H9 (cell line): ENCODE data around the gene ZNF724. TPM values are rescaled to one million over a fixed set of nuclear protein-coding genes. Genes with fewer than 3 reads are reported as not detected.
A peak's percentile ranks its signal among the peaks of the same experiment; 100 is the strongest.
"Not testable (repeated sequence)": the region's sequence is repeated elsewhere in the genome, so short reads cannot be mapped to it uniquely, and the experiment has no call there.

ENCODE experiments used
- DNase-seq: peaks from one replicate; pipeline ENCODE4 v3.0.0-alpha.2; 2017
- H2AFZ ChIP-seq: one replicate; pipeline ENCODE4 v1.6.1; 2013; ENCODE audit warnings: mild to moderate bottlenecking, low read length, control low read depth, moderate library complexity
- H2AK5ac ChIP-seq: 2 replicates; pipeline ENCODE4 v1.6.1; 2013; ENCODE audit warnings: low read length, control low read depth, mixed read lengths; ENCODE audit not compliant: insufficient read length
- H2BK120ac ChIP-seq: one replicate; pipeline ENCODE4 v1.6.1; 2013; ENCODE audit warnings: low read depth, mild to moderate bottlenecking, low read length, control low read depth, inconsistent platforms; ENCODE audit not compliant: poor library complexity, severe bottlenecking
- H2BK12ac ChIP-seq: 2 replicates; pipeline ENCODE4 v1.6.1; 2013; ENCODE audit warnings: low read length, control low read depth, mixed read lengths, low read depth; ENCODE audit not compliant: insufficient read length
- H2BK15ac ChIP-seq: 2 replicates; pipeline ENCODE4 v1.6.1; 2013; ENCODE audit warnings: low read depth, low read length, control low read depth
- H2BK20ac ChIP-seq: one replicate; pipeline ENCODE4 v1.6.1; 2013; ENCODE audit warnings: low read depth, mild to moderate bottlenecking, low read length, control low read depth, inconsistent platforms; ENCODE audit not compliant: poor library complexity, severe bottlenecking
- H2BK5ac ChIP-seq: 2 replicates; pipeline ENCODE4 v1.6.1; 2013; ENCODE audit warnings: low read length, control low read depth, mixed read lengths; ENCODE audit not compliant: insufficient read length
- H3K14ac ChIP-seq: 2 replicates; pipeline ENCODE4 v1.6.1; 2013; ENCODE audit warnings: low read length, control low read depth; ENCODE audit not compliant: insufficient read depth
- H3K18ac ChIP-seq: 2 replicates; pipeline ENCODE4 v1.6.1; 2013; ENCODE audit warnings: low read depth, mild to moderate bottlenecking, mixed read lengths, low read length, control low read depth; ENCODE audit not compliant: insufficient read length
- H3K23ac ChIP-seq: 2 replicates; pipeline ENCODE4 v1.6.1; 2013; ENCODE audit warnings: low read length, control low read depth, mixed read lengths, low read depth; ENCODE audit not compliant: insufficient read length
- H3K23me2 ChIP-seq: 2 replicates; pipeline ENCODE4 v1.6.1; 2013; ENCODE audit warnings: low read depth, mild to moderate bottlenecking, mixed read lengths, low read length, control low read depth; ENCODE audit not compliant: insufficient read length, poor library complexity, severe bottlenecking
- H3K27ac ChIP-seq: 2 replicates; pipeline ENCODE4 v1.5.1; 2013; ENCODE audit warnings: low read length, control low read depth, mixed read lengths, low read depth; ENCODE audit not compliant: insufficient read length
- H3K27me3 ChIP-seq: 2 replicates; pipeline ENCODE4 v1.6.1; 2013; ENCODE audit warnings: low read length, control low read depth, inconsistent platforms; ENCODE audit not compliant: insufficient read depth
- H3K4ac ChIP-seq: 2 replicates; pipeline ENCODE4 v1.6.1; 2013; ENCODE audit warnings: low read depth, mild to moderate bottlenecking, control low read depth, inconsistent platforms, low read length, moderate library complexity
- H3K4me1 ChIP-seq: 2 replicates; pipeline ENCODE4 v1.6.1; 2013; ENCODE audit warnings: low read length, control low read depth, inconsistent platforms; ENCODE audit not compliant: insufficient read depth
- H3K4me2 ChIP-seq: 2 replicates; pipeline ENCODE4 v1.6.1; 2013; ENCODE audit warnings: low read length, control low read depth, mixed read lengths; ENCODE audit not compliant: insufficient read length, insufficient read depth
- H3K56ac ChIP-seq: 2 replicates; pipeline ENCODE4 v1.6.1; 2013; ENCODE audit warnings: low read depth, mild to moderate bottlenecking, mixed read lengths, low read length, control low read depth; ENCODE audit not compliant: insufficient read length
- H3K79me1 ChIP-seq: 2 replicates; pipeline ENCODE4 v1.6.1; 2013; ENCODE audit warnings: low read depth, mild to moderate bottlenecking, moderate library complexity, low read length, control low read depth, inconsistent platforms; ENCODE audit not compliant: insufficient read depth, poor library complexity, severe bottlenecking
- H3K79me2 ChIP-seq: 2 replicates; pipeline ENCODE4 v1.6.1; 2013; ENCODE audit warnings: low read length, control low read depth, inconsistent platforms; ENCODE audit not compliant: insufficient read depth
- H3K9ac ChIP-seq: 2 replicates; pipeline ENCODE4 v1.6.1; 2013; ENCODE audit warnings: low read length, control low read depth, mixed read lengths; ENCODE audit not compliant: insufficient read length; ENCODE audit errors: extremely low read depth
- H3K9me3 ChIP-seq: one replicate; pipeline ENCODE4 v1.6.1; 2013; ENCODE audit warnings: low read depth, low read length, inconsistent platforms; ENCODE audit not compliant: control insufficient read depth
- H3T11ph ChIP-seq: one replicate; pipeline ENCODE4 v1.6.1; 2013; ENCODE audit warnings: mild to moderate bottlenecking, low read length, control low read depth, inconsistent platforms
- H4K20me1 ChIP-seq: one replicate; pipeline ENCODE4 v1.6.1; 2013; ENCODE audit not compliant: control insufficient read depth, insufficient read length, insufficient read depth
- H4K5ac ChIP-seq: 2 replicates; pipeline ENCODE4 v1.6.1; 2013; ENCODE audit warnings: low read depth, mild to moderate bottlenecking, mixed read lengths, low read length, control low read depth; ENCODE audit not compliant: insufficient read length
- H4K8ac ChIP-seq: replicated peaks from 2 replicates; pipeline ENCODE4 v1.6.1; 2013; ENCODE audit warnings: low read length, control low read depth, mixed read lengths, low read depth; ENCODE audit not compliant: insufficient read length
- H4K91ac ChIP-seq: 2 replicates; pipeline ENCODE4 v1.6.1; 2013; ENCODE audit warnings: low read depth, mild to moderate bottlenecking, moderate library complexity, mixed read lengths, low read length, control low read depth; ENCODE audit not compliant: insufficient read length
- H3K27ac Mint-ChIP-seq, 3 experiments: 2 replicates in 2 of 3; 3 replicates in 1 of 3; pipeline ENCODE4 v1.8.0; 2020 to 2021; ENCODE audit warnings: mixed read lengths in 3 of 3, mild to moderate bottlenecking in 1 of 3, moderate library complexity in 1 of 3
- H3K27me3 Mint-ChIP-seq: 2 replicates; pipeline ENCODE4 v1.8.0; 2021; ENCODE audit warnings: low read depth, mild to moderate bottlenecking, moderate library complexity, mixed read lengths
- H3K36me3 Mint-ChIP-seq, 3 experiments: 2 replicates in 2 of 3; 3 replicates in 1 of 3; pipeline ENCODE4 v1.8.0; 2020 to 2021; ENCODE audit warnings: low read depth in 3 of 3, mixed read lengths in 3 of 3; ENCODE audit not compliant: insufficient read depth in 1 of 3
- H3K4me1 Mint-ChIP-seq, 2 experiments: 2 replicates each; pipeline ENCODE4 v1.8.0; 2020; ENCODE audit warnings: mixed read lengths in 2 of 2
- H3K4me3 Mint-ChIP-seq, 2 experiments: 2 replicates in 1 of 2; 3 replicates in 1 of 2; pipeline ENCODE4 v1.8.0; 2020 to 2021; ENCODE audit warnings: mild to moderate bottlenecking in 2 of 2, mixed read lengths in 2 of 2, moderate library complexity in 1 of 2
- H3K9me3 Mint-ChIP-seq, 2 experiments: 2 replicates in 1 of 2; 3 replicates in 1 of 2; pipeline ENCODE4 v1.8.0; 2020; ENCODE audit warnings: mild to moderate bottlenecking in 2 of 2, mixed read lengths in 2 of 2, moderate library complexity in 1 of 2
- WGBS: extraction: QIAGEN DNeasy Blood & Tissue Kit; methylation state at CpG from one replicate; pipeline ENCODE4 v1.1.7; 2013; ENCODE audit warnings: missing lambda C conversion rate, low lambda C conversion rate, mixed read lengths; ENCODE audit not compliant: insufficient read length; ENCODE audit errors: extremely low coverage; 5-methylcytosine and 5-hydroxymethylcytosine counted together
- total RNA-seq: library from RNA; stranded (reverse); gene quantifications from 2 replicates; pipeline ENCODE4 v1.2.1, GENCODE V29; 2021
- TF ChIP-seq, protein P1 (sequence below): fragments of 200-600 bp; sonication (generic); conservative IDR thresholded peaks from 3 replicates; pipeline ENCODE4 v1.8.0; 2021; ENCODE audit warnings: antibody characterized with exemption, mild to moderate bottlenecking

ZNF724 gene
- total RNA-seq, 1 experiment from 2014 or later = 56.7 TPM

DNA sequence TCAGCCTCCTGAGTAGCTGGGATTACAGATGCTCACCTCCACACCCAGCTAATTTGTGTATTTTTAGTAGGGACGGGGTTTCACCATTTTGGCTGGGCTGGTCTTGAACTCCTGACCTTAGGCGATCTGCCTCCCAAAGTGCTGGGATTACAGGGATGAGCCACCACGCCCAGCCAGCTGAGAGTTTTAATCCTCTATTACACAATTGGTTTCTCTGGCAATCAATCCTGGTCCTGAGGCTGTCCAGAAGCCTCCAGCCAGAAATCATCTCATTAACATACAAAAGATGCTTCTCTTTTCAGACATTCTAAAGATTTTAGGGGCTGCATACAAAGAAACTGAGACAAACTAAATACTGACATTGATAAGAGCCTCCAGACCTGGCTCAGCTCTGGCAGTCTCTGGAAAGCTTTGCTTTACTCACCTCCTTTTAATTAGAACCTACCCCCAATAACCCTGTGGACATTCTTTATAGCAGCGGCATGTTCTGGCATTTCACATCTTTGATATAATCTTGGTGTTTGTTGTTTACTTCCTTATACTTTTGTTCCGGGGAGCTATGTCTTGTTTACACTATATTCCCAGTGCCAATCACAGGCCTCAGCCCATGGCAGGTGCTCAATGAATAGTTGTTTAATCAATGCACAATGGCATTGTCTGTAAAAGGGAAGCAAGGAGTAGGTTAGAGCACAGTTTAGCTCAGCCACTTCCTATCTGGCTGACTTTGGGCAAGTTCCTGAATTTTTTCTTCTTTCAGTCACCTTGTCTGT lies 4.1 kb upstream of the ZNF724 start:
- H3K56ac ChIP-seq = no peak overlapping the region
- no peak overlapping the region for H4K5ac ChIP-seq
- no peaks in the 10 kb centered on the region for H3K4me1 ChIP-seq
- no peak overlapping the region for H3K4ac ChIP-seq
- H4K20me1 ChIP-seq = no peaks in the 10 kb centered on the region
- no peak overlapping the region for H2BK120ac ChIP-seq
- WGBS = no CpG with 5 or more reads among the region's 5 CpGs
- no peak overlapping the region for H2AFZ ChIP-seq
- H2BK20ac ChIP-seq = no peak overlapping the region
- H3K4me3 Mint-ChIP-seq = no peak overlapping the region
- H3K9me3 ChIP-seq = no peaks in the 10 kb centered on the region
- H3K27ac ChIP-seq = no peak overlapping the region
- TF ChIP-seq, protein P1, sequence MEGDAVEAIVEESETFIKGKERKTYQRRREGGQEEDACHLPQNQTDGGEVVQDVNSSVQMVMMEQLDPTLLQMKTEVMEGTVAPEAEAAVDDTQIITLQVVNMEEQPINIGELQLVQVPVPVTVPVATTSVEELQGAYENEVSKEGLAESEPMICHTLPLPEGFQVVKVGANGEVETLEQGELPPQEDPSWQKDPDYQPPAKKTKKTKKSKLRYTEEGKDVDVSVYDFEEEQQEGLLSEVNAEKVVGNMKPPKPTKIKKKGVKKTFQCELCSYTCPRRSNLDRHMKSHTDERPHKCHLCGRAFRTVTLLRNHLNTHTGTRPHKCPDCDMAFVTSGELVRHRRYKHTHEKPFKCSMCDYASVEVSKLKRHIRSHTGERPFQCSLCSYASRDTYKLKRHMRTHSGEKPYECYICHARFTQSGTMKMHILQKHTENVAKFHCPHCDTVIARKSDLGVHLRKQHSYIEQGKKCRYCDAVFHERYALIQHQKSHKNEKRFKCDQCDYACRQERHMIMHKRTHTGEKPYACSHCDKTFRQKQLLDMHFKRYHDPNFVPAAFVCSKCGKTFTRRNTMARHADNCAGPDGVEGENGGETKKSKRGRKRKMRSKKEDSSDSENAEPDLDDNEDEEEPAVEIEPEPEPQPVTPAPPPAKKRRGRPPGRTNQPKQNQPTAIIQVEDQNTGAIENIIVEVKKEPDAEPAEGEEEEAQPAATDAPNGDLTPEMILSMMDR = no peak
- no peak overlapping the region for H3T11ph ChIP-seq
- H2BK12ac ChIP-seq = no peak overlapping the region
- peaks cover 2% of the 10 kb centered on the region; the same call in 1 of the 2 replicates for H3K79me2 ChIP-seq
- H3K4me1 Mint-ChIP-seq = peaks cover 0 to 6% of the 10 kb centered on the region in 2 experiments; a peak in 3 of 4 replicates
- H4K91ac ChIP-seq = no peak overlapping the region
- no peaks in the 10 kb centered on the region; a peak in 1 of 5 replicates for H3K9me3 Mint-ChIP-seq
- H2BK15ac ChIP-seq = no peak overlapping the region
- H3K27me3 ChIP-seq = no peaks in the 10 kb centered on the region
- no peak overlapping the region for H3K23ac ChIP-seq
- peaks cover 7 to 18% (median 9%) of the 10 kb centered on the region in 3 experiments for H3K36me3 Mint-ChIP-seq
- peak overlapping the region in 1 of 3 experiments; percentile 44; a peak in 1 of 7 replicates for H3K27ac Mint-ChIP-seq
- no peak overlapping the region for H3K14ac ChIP-seq
- no peaks in the 10 kb centered on the region for H3K27me3 Mint-ChIP-seq
- H2AK5ac ChIP-seq = no peak overlapping the region
- no peak overlapping the region for H2BK5ac ChIP-seq
- H3K79me1 ChIP-seq = no peaks in the 10 kb centered on the region
- no peak overlapping the region for H3K4me2 ChIP-seq
- H3K9ac ChIP-seq = no peak overlapping the region
- H3K23me2 ChIP-seq = no peaks in the 10 kb centered on the region
- H3K18ac ChIP-seq = no peak overlapping the region
- no peak overlapping the region for H4K8ac ChIP-seq
- DNase-seq = no peak

DNA sequence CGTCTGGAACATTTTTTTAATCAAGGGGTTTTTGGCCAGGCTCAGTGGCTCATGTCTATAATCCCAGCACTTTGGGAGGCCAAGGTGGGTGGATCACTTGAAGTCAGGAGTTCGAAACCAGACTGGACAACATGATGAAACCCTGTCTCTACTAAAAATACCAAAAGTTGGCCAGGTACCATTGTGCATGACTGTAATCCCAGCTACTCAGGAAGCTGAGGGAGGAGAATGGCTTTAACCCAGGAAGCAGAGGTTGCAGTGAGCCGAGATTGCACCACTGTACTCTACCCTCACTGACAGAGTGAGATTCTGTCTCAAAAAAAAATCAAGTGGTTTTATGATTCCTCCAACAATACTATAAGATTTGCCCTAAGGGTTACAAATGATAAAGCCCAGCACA lies 3.1 kb upstream of the ZNF724 start:
- not testable (repeated sequence) for H3K9me3 ChIP-seq, H3K23ac ChIP-seq, H4K20me1 ChIP-seq, H3K4ac ChIP-seq, H3K27ac Mint-ChIP-seq, H3K9me3 Mint-ChIP-seq, H3K79me1 ChIP-seq, H4K8ac ChIP-seq, H4K5ac ChIP-seq, H3K27me3 ChIP-seq, H2BK5ac ChIP-seq, H3K56ac ChIP-seq, H2AFZ ChIP-seq, H3K79me2 ChIP-seq, H3K4me3 Mint-ChIP-seq, H3K23me2 ChIP-seq, DNase-seq, H4K91ac ChIP-seq, H3K27me3 Mint-ChIP-seq, H3T11ph ChIP-seq, H3K18ac ChIP-seq, H2AK5ac ChIP-seq, H3K27ac ChIP-seq, H2BK120ac ChIP-seq, H3K4me2 ChIP-seq, H2BK20ac ChIP-seq, H2BK12ac ChIP-seq, H3K4me1 ChIP-seq, H2BK15ac ChIP-seq, H3K9ac ChIP-seq, H3K14ac ChIP-seq
- Mint-ChIP-seq H3K4me1 (peaks cover 5 to 12% of the 10 kb centered on the region in 2 experiments), H3K36me3 (peaks cover 3 to 16% (median 12%) of the 10 kb centered on the region in 3 experiments)
- WGBS = no CpG with 5 or more reads among the region's 3 CpGs
